Left kidney (tissue), 2 donors: ENCODE data around the gene JUNB. TPM values are rescaled to one million over a fixed set of nuclear protein-coding genes. Genes with fewer than 3 reads are reported as not detected.

Source experiments
- DNase-seq: peaks from one replicate; pipeline ENCODE4 v3.0.0-alpha.2; 2013
- polyA plus RNA-seq: library from polyadenylated mRNA; unstranded; fragments of 120-200 nt; gene quantifications from one replicate; pipeline ENCODE4 v1.2.1, GENCODE V29; 2013; ENCODE audit not compliant: insufficient read length

JUNB gene
- polyA plus RNA-seq, 1 donor: 22.7 TPM

GRCh38 chr19:12840091-12841079 is 49.1 kb downstream of the JUNB start:
- peak; percentile 46 for DNase-seq

- no peak for DNase-seq
Measured at GRCh38 chr19:12841094-12841493, 49.8 kb downstream of the JUNB start.

- no peak for DNase-seq
Measured at GRCh38 chr19:12842511-12842910, 51.2 kb downstream of the JUNB start.

Other genes with a start within 250 kb of the JUNB start
- 13.9 TPM for gene ZNF564, start 240.0 kb upstream of the JUNB start, polyA plus RNA-seq
- 5.7 TPM for gene ZNF490, start 180.7 kb upstream of the JUNB start, polyA plus RNA-seq
- 28.1 TPM for gene ZNF791, start 180.6 kb upstream of the JUNB start, polyA plus RNA-seq
- 35.1 TPM for gene MAN2B1, start 124.7 kb upstream of the JUNB start, polyA plus RNA-seq
- gene WDR83, start 124.7 kb upstream of the JUNB start, polyA plus RNA-seq: 18.2 TPM
- 87.9 TPM for gene DHPS, start 109.6 kb upstream of the JUNB start, polyA plus RNA-seq
- gene GNG14, start 103.5 kb upstream of the JUNB start, polyA plus RNA-seq: 1.00 TPM
- gene FBXW9, start 94.9 kb upstream of the JUNB start, polyA plus RNA-seq: 10.4 TPM
- gene TNPO2, start 67.6 kb upstream of the JUNB start, polyA plus RNA-seq: 78.7 TPM
- 139 TPM for gene TRIR, start 56.8 kb upstream of the JUNB start, polyA plus RNA-seq
- 74.0 TPM for gene GET3, start 54.0 kb upstream of the JUNB start, polyA plus RNA-seq
- gene BEST2, start 39.7 kb upstream of the JUNB start, polyA plus RNA-seq: 0.23 TPM
- gene HOOK2, start 15.9 kb upstream of the JUNB start, polyA plus RNA-seq: 78.3 TPM
- gene PRDX2, start 10.3 kb downstream of the JUNB start, polyA plus RNA-seq: 274 TPM
- gene THSD8, start 10.6 kb downstream of the JUNB start, polyA plus RNA-seq: 5.4 TPM
- 35.1 TPM for gene RNASEH2A, start 15.1 kb downstream of the JUNB start, polyA plus RNA-seq
- 0.07 TPM for gene RTBDN, start 43.1 kb downstream of the JUNB start, polyA plus RNA-seq
- 1.0 TPM for gene MAST1, start 47.0 kb downstream of the JUNB start, polyA plus RNA-seq
- 9.5 TPM for gene DNASE2, start 90.0 kb downstream of the JUNB start, polyA plus RNA-seq
- gene KLF1, start 95.7 kb downstream of the JUNB start, polyA plus RNA-seq: 0.17 TPM
- gene GCDH, start 99.7 kb downstream of the JUNB start, polyA plus RNA-seq: 31.1 TPM
- 3.4 TPM for gene SYCE2, start 127.8 kb downstream of the JUNB start, polyA plus RNA-seq
- 41.5 TPM for gene FARSA, start 142.2 kb downstream of the JUNB start, polyA plus RNA-seq
- 783 TPM for gene CALR, start 147.1 kb downstream of the JUNB start, polyA plus RNA-seq
- gene RAD23A, start 154.4 kb downstream of the JUNB start, polyA plus RNA-seq: 71.9 TPM
- 25.2 TPM for gene GADD45GIP1, start 165.7 kb downstream of the JUNB start, polyA plus RNA-seq
- 0.18 TPM for gene DAND5, start 178.1 kb downstream of the JUNB start, polyA plus RNA-seq
- 14.6 TPM for gene NFIX, start 204.0 kb downstream of the JUNB start, polyA plus RNA-seq